ENCODE results near the gene EXOC3. TPM values are rescaled to one million over a fixed set of nuclear protein-coding genes. Genes with fewer than 3 reads are reported as not detected.

Gene EXOC3
- polyA plus RNA-seq, 1 donor from 2014 or later: 27.7 TPM

GRCh38 chr5:433836-434235 is 9.1 kb upstream of the EXOC3 start:
- Histone ChIP-seq H3K36me3 (ENCODE audit: insufficient read depth, low read length) (no peaks in the 10 kb centered on the region), H3K4me2 (ENCODE audit: low read length) (no peak overlapping the region)

GRCh38 chr5:434443-435146 is 8.4 kb upstream of the EXOC3 start:
- Histone ChIP-seq H3K9ac (ENCODE audit: low read length) (no peak overlapping the region), H3K9me3 (ENCODE audit: low read length) (no peaks in the 10 kb centered on the region), H3K36me3 (ENCODE audit: insufficient read depth, low read length) (no peaks in the 10 kb centered on the region), H3K27me3 (ENCODE audit: insufficient read depth, low read depth, low read length) (no peaks in the 10 kb centered on the region), H3K9me2 (ENCODE audit: insufficient read depth, low read length) (no peaks in the 10 kb centered on the region), H3F3A (ENCODE audit: insufficient read depth, low read length, poor library complexity, severe bottlenecking) (no peaks in the 10 kb centered on the region), H3K27ac (ENCODE audit: low read length) (no peak overlapping the region), H3K4me2 (ENCODE audit: low read length) (no peak overlapping the region), H4K20me1 (ENCODE audit: insufficient read depth) (no peaks in the 10 kb centered on the region), H3K4me3 (ENCODE audit: low read length) (no peak overlapping the region), H3K79me2 (replicated peaks; ENCODE audit: insufficient read depth, low read length) (no peaks in the 10 kb centered on the region), H2AFZ (ENCODE audit: low read depth, low read length) (no peak overlapping the region)
- no peak for TF ChIP-seq REST (IDR thresholded peaks at IDR 0.05; ENCODE audit: borderline replicate concordance)
- no peak for TF ChIP-seq CTCF (IDR thresholded peaks at IDR 0.05; ENCODE audit: poor library complexity, severe bottlenecking)
- no peak for TF ChIP-seq MXI1 (conservative IDR thresholded peaks at IDR 0.05; ENCODE audit: poor library complexity, severe bottlenecking)
- TF ChIP-seq SMC3 (conservative IDR thresholded peaks at IDR 0.05; ENCODE audit: poor library complexity): no peak
- TF ChIP-seq RAD21 (conservative IDR thresholded peaks at IDR 0.05): no peak

More at GRCh38 chr5:433836-434235, 9.1 kb upstream of the EXOC3 start:
- no peaks in the 10 kb centered on the region for H3K79me2 ChIP-seq (replicated peaks; ENCODE audit: insufficient read depth, low read length)
- H3K9me3 ChIP-seq (ENCODE audit: low read length): no peaks in the 10 kb centered on the region
- no peaks in the 10 kb centered on the region for H3K27me3 ChIP-seq (ENCODE audit: insufficient read depth, low read depth, low read length)
- no peaks in the 10 kb centered on the region for H3F3A ChIP-seq (ENCODE audit: insufficient read depth, low read length, poor library complexity, severe bottlenecking)
- H3K9me2 ChIP-seq (ENCODE audit: insufficient read depth, low read length): no peaks in the 10 kb centered on the region
- H2AFZ ChIP-seq (ENCODE audit: low read depth, low read length): no peak overlapping the region
- H4K20me1 ChIP-seq (ENCODE audit: insufficient read depth): no peaks in the 10 kb centered on the region
- TF ChIP-seq REST (IDR thresholded peaks at IDR 0.05; ENCODE audit: borderline replicate concordance): no peak
- TF ChIP-seq TAF1 (IDR thresholded peaks at IDR 0.05; ENCODE audit: low read depth): no peak
- no peak for TF ChIP-seq CTCF (IDR thresholded peaks at IDR 0.05; ENCODE audit: poor library complexity, severe bottlenecking)
- TF ChIP-seq SMC3 (conservative IDR thresholded peaks at IDR 0.05; ENCODE audit: poor library complexity): no peak
- no peak for TF ChIP-seq EZH2 (IDR thresholded peaks at IDR 0.05; ENCODE audit: borderline replicate concordance, insufficient read depth, low read length, poor library complexity, severe bottlenecking)
- TF ChIP-seq MXI1 (conservative IDR thresholded peaks at IDR 0.05; ENCODE audit: poor library complexity, severe bottlenecking): no peak
- TF ChIP-seq POLR2AphosphoS5 (IDR thresholded peaks at IDR 0.05): no peak
- no peak for TF ChIP-seq EP300 (conservative IDR thresholded peaks at IDR 0.05; ENCODE audit: poor library complexity, severe bottlenecking)
- TF ChIP-seq RAD21 (conservative IDR thresholded peaks at IDR 0.05): no peak
- no peak overlapping the region for H3K4me3 ChIP-seq (ENCODE audit: low read length)
- no peak overlapping the region for H3K9ac ChIP-seq (ENCODE audit: low read length)
- no peak overlapping the region for H3K27ac ChIP-seq (ENCODE audit: low read length)

Data from neural cell (in vitro differentiated cells).